K562 (cell line): ENCODE measurements around the gene PIM3. TPM values are rescaled to one million over a fixed set of nuclear protein-coding genes. Genes with fewer than 3 reads are reported as not detected.
A peak's percentile ranks its signal among the peaks of the same experiment; 100 is the strongest.

Experiments
- ATF6 ChIP-seq: sonication (generic); formaldehyde crosslinking; IDR thresholded peaks from 2 replicates; pipeline ENCODE4 v1.4.0; 2020; ENCODE audit warnings: mild to moderate bottlenecking, missing genetic modification reagents
- CBX2 ChIP-seq: fragments of 200-600 bp; sonication (generic); IDR thresholded peaks from one replicate; pipeline ENCODE4 v1.6.1; 2012; ENCODE audit warnings: mild to moderate bottlenecking, low read length, inconsistent platforms; ENCODE audit not compliant: insufficient read depth, poor library complexity, severe bottlenecking
- ESRRA ChIP-seq: fragments of 450-650 bp; IDR thresholded peaks from 2 replicates; pipeline ENCODE4 v1.6.1; 2014; ENCODE audit warnings: low read depth, mild to moderate bottlenecking, moderate library complexity, borderline replicate concordance
- ETS1 ChIP-seq: conservative IDR thresholded peaks from 2 replicates; pipeline ENCODE4 v1.6.1; 2011; ENCODE audit warnings: low read depth, mild to moderate bottlenecking, low read length; ENCODE audit not compliant: control insufficient read depth
- FOS ChIP-seq: IDR thresholded peaks from 3 replicates; pipeline ENCODE4 v1.6.1; 2011; ENCODE audit not compliant: insufficient read length; ENCODE audit errors: extremely low read depth
- FOXJ3 ChIP-seq: sonication (generic); formaldehyde crosslinking; IDR thresholded peaks from 2 replicates; pipeline ENCODE4 v1.4.0; 2020; ENCODE audit warnings: mild to moderate bottlenecking, missing genetic modification reagents
- GABPB1 ChIP-seq: sonication (generic); formaldehyde crosslinking; IDR thresholded peaks from 2 replicates; pipeline ENCODE4 v1.8.0; 2022; ENCODE audit warnings: mild to moderate bottlenecking, missing genetic modification reagents
- JUNB ChIP-seq: fragments of 450-650 bp; formaldehyde crosslinking; conservative IDR thresholded peaks from 2 replicates; pipeline ENCODE4 v1.4.0; 2020; ENCODE audit warnings: mild to moderate bottlenecking
- POLR2G ChIP-seq: fragments of 200-400 bp; formaldehyde crosslinking; IDR thresholded peaks from 2 replicates; pipeline ENCODE4 v1.6.1; 2017; ENCODE audit warnings: low read depth, mild to moderate bottlenecking, antibody characterized with exemption, low read length, moderate library complexity
- RCOR1 ChIP-seq, 2 experiments: IDR thresholded peaks; 2 replicates each; pipeline ENCODE4 v1.6.1; 2012; ENCODE audit warnings: low read depth in 2 of 2, low read length in 2 of 2, borderline replicate concordance in 1 of 2, improper control_type of control experiment in 1 of 2
- U2AF1 ChIP-seq: fragments of 200-400 bp; formaldehyde crosslinking; optimal IDR thresholded peaks from 2 replicates; pipeline ENCODE3; 2017; ENCODE audit warnings: mild to moderate bottlenecking, low read depth, low read length, moderate library complexity
- ZNF3 ChIP-seq: fragments of 250-450 bp; sonication (Bioruptor Pico); IDR thresholded peaks from 2 replicates; pipeline ENCODE4 v1.5.0; 2021; ENCODE audit warnings: mild to moderate bottlenecking, moderate library complexity
- polyA plus RNA-seq, 8 experiments: library from polyadenylated mRNA; depleted of rRNA in 4 of 8; stranded (reverse) in 5 of 8; unstranded in 3 of 8; fragments of >200 nt; fragmentation: Nextera tagmentation in 2 of 8; fragmentation: Illumina TruSeq in 1 of 8; extraction: Ambion mirVana in 2 of 8; extraction: Trizol in 1 of 8; gene quantifications; 2 replicates each; pipeline versions ENCODE4 v1.2.1 to v1.2.3, GENCODE V29; 2011 to 2014; ENCODE audit warnings: inconsistent platforms in 1 of 8, missing spikeins in 1 of 8
- total RNA-seq, 7 experiments: library from RNA; depleted of rRNA in 6 of 7; stranded (reverse); fragments of >200 nt in 6 of 7; fragmentation: Illumina TruSeq in 2 of 7; extraction: Trizol in 2 of 7; gene quantifications; 2 replicates each; pipeline versions ENCODE4 v1.2.1 to v1.2.3, GENCODE V29; 2011 to 2021; ENCODE audit warnings: low replicate concordance in 1 of 7
- TF ChIP-seq, protein P1 (sequence below), 2 experiments: fragments of 450-650 bp; IDR thresholded peaks; 2 replicates each; pipeline ENCODE4 v1.6.1; 2016
- TF ChIP-seq, protein P2 (sequence below): IDR thresholded peaks from 2 replicates; pipeline ENCODE4 v1.6.1; 2011; ENCODE audit warnings: borderline replicate concordance, low read depth, mild to moderate bottlenecking, moderate library complexity, low read length; ENCODE audit not compliant: insufficient read depth, poor library complexity, severe bottlenecking
- TF ChIP-seq, protein P3 (sequence below): fragments of 450-650 bp; IDR thresholded peaks from 2 replicates; pipeline ENCODE4 v1.6.1; 2016
- TF ChIP-seq, protein P4 (sequence below): sonication (generic); formaldehyde crosslinking; IDR thresholded peaks from 2 replicates; pipeline ENCODE4 v1.8.0; 2023; ENCODE audit warnings: mild to moderate bottlenecking, missing genetic modification reagents

PIM3 gene
- total and polyA plus RNA-seq, 9 of the 15 experiments (the other 6 are each of a cell fraction or from before 2014, with no cell fraction given) = 0.24 to 40.5 (median 5.3) TPM

DNA sequence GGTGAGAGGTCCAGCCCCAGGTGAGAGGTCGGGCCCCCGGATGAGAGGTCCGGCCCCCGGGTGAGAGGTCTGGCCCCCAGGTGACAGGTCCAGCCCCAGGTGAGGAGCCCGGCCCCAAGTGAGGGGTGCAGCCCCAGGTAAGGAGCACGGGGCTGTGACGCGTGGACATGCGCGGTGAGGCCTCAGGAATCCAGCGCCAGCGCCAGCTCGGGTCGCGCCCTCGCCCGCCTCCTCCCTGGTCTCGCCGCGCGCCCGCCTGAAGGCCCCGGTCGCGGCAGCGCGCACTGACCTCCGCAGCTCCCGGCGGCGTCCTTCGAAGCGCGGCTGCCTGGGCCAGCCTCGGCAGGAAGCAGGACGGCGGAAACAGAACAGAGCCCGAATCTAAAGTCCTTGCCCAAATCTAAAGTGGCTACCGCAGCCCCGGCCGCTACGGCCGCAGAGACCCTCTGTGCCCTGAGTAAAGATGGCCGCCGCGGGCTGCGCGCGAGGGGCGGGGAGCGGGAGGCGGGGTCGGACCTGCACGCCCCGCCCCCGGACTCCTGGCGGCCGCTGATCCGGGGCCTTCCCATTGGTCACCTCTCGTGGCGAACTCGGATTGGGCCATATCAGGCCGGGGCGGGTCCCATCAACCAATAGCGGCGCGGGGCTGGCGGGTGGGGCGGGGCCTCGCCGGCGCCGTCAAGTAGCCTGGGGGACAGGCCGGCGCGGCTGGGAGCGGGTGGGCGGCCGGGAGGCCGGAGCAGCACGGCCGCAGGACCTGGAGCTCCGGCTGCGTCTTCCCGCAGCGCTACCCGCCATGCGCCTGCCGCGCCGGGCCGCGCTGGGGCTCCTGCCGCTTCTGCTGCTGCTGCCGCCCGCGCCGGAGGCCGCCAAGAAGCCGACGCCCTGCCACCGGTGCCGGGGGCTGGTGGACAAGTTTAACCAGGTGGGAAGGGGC is 42.3 kb upstream of the PIM3 start, which contains the start of the genes ALG12 and CRELD2 (continued):
- TF ChIP-seq, protein P1, sequence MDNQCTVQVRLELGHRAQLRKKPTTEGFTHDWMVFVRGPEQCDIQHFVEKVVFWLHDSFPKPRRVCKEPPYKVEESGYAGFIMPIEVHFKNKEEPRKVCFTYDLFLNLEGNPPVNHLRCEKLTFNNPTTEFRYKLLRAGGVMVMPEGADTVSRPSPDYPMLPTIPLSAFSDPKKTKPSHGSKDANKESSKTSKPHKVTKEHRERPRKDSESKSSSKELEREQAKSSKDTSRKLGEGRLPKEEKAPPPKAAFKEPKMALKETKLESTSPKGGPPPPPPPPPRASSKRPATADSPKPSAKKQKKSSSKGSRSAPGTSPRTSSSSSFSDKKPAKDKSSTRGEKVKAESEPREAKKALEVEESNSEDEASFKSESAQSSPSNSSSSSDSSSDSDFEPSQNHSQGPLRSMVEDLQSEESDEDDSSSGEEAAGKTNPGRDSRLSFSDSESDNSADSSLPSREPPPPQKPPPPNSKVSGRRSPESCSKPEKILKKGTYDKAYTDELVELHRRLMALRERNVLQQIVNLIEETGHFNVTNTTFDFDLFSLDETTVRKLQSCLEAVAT (IDR thresholded peaks at IDR 0.05) = no peak
- peak; percentile 85 for TF ChIP-seq POLR2G
- no peak for TF ChIP-seq CBX2
- no peak for TF ChIP-seq ZNF3 (CRISPR knock-in tag)
- no peak for TF ChIP-seq JUNB (CRISPR knock-in tag)
- 0 out of 2 replicates have a peak, but pooled peaks have one; percentile 17 for TF ChIP-seq ETS1
- TF ChIP-seq, protein P2, sequence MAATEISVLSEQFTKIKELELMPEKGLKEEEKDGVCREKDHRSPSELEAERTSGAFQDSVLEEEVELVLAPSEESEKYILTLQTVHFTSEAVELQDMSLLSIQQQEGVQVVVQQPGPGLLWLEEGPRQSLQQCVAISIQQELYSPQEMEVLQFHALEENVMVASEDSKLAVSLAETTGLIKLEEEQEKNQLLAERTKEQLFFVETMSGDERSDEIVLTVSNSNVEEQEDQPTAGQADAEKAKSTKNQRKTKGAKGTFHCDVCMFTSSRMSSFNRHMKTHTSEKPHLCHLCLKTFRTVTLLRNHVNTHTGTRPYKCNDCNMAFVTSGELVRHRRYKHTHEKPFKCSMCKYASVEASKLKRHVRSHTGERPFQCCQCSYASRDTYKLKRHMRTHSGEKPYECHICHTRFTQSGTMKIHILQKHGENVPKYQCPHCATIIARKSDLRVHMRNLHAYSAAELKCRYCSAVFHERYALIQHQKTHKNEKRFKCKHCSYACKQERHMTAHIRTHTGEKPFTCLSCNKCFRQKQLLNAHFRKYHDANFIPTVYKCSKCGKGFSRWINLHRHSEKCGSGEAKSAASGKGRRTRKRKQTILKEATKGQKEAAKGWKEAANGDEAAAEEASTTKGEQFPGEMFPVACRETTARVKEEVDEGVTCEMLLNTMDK = peak; percentile 81
- TF ChIP-seq ATF6 (CRISPR knock-in tag) = no peak
- peak; percentile 68; the same call in 1 of the 2 replicates for TF ChIP-seq ESRRA
- no peak for TF ChIP-seq FOXJ3 (CRISPR knock-in tag)
- TF ChIP-seq, protein P3, sequence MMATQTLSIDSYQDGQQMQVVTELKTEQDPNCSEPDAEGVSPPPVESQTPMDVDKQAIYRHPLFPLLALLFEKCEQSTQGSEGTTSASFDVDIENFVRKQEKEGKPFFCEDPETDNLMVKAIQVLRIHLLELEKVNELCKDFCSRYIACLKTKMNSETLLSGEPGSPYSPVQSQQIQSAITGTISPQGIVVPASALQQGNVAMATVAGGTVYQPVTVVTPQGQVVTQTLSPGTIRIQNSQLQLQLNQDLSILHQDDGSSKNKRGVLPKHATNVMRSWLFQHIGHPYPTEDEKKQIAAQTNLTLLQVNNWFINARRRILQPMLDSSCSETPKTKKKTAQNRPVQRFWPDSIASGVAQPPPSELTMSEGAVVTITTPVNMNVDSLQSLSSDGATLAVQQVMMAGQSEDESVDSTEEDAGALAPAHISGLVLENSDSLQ = no peak
- TF ChIP-seq FOS = peak; percentile 68
- TF ChIP-seq, protein P4, sequence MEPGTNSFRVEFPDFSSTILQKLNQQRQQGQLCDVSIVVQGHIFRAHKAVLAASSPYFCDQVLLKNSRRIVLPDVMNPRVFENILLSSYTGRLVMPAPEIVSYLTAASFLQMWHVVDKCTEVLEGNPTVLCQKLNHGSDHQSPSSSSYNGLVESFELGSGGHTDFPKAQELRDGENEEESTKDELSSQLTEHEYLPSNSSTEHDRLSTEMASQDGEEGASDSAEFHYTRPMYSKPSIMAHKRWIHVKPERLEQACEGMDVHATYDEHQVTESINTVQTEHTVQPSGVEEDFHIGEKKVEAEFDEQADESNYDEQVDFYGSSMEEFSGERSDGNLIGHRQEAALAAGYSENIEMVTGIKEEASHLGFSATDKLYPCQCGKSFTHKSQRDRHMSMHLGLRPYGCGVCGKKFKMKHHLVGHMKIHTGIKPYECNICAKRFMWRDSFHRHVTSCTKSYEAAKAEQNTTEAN (CRISPR knock-in tag) = no peak
- peak; percentile 71 for TF ChIP-seq GABPB1 (CRISPR knock-in tag)
- TF ChIP-seq RCOR1 (IDR thresholded peaks at IDR 0.05; ENCODE audit: borderline replicate concordance in 1 of 2, low read depth in 2 of 2, low read length in 2 of 2) = no peak
- no peak for TF ChIP-seq U2AF1
